Effector memory CD8-positive, alpha-beta T cell (primary cell): ENCODE results near the gene VPS37D.

Source experiments
- ATAC-seq: fragments of 150-1000 bp; cut with Tn5 transposase; replicated peaks from 2 replicates; pipeline ENCODE4 v1.10.0; 2021; ENCODE audit warnings: mild to moderate bottlenecking, moderate library complexity
- DNase-seq, 3 experiments: peaks; one replicate each; pipeline ENCODE4 v3.0.0; 2021
- H3K27ac Mint-ChIP-seq, 2 donors: one replicate each; pipeline ENCODE4 v1.8.0; 2022; ENCODE audit warnings: mild to moderate bottlenecking in 2 of 2, mixed read lengths in 2 of 2, moderate library complexity in 2 of 2
- H3K27me3 Mint-ChIP-seq, 2 donors: one replicate each; pipeline ENCODE4 v1.8.0; 2022; ENCODE audit warnings: mixed read lengths in 2 of 2
- H3K36me3 Mint-ChIP-seq: one replicate; pipeline ENCODE4 v1.8.0; 2022; ENCODE audit warnings: mild to moderate bottlenecking, moderate library complexity, mixed read lengths; ENCODE audit not compliant: insufficient read depth
- H3K4me1 Mint-ChIP-seq, 2 donors: one replicate each; pipeline ENCODE4 v1.8.0; 2022; ENCODE audit warnings: low read depth in 2 of 2, mixed read lengths in 2 of 2
- H3K4me3 Mint-ChIP-seq, 2 donors: one replicate each; pipeline ENCODE4 v1.8.0; 2022; ENCODE audit warnings: mild to moderate bottlenecking in 2 of 2, mixed read lengths in 2 of 2, moderate library complexity in 2 of 2
- H3K9me3 Mint-ChIP-seq, 2 donors: one replicate each; pipeline ENCODE4 v1.8.0; 2022; ENCODE audit warnings: mixed read lengths in 2 of 2

Gene VPS37D

GRCh38 chr7:73700069-73700423 lies 32.4 kb downstream of the VPS37D start:
- Mint-ChIP-seq H3K36me3 (peaks cover 81% of the 10 kb centered on the region), H3K27me3 (no peaks in the 10 kb centered on the region), H3K4me1 (peaks cover 4 to 5% of the 10 kb centered on the region in 2 donors), H3K27ac (peak overlapping the region in 1 of 2 donors; percentile 80), H3K4me3 (no peak overlapping the region), H3K9me3 (no peaks in the 10 kb centered on the region)
- ATAC-seq (no peak), DNase-seq (no peak)

GRCh38 chr7:73700581-73701134 lies 33.0 kb downstream of the VPS37D start:
- peak overlapping the region in 1 of 2 donors; percentile 80 for H3K27ac Mint-ChIP-seq
- no peaks in the 10 kb centered on the region for H3K9me3 Mint-ChIP-seq
- no peaks in the 10 kb centered on the region for H3K27me3 Mint-ChIP-seq
- H3K4me3 Mint-ChIP-seq = no peak overlapping the region
- peaks cover 2 to 5% of the 10 kb centered on the region in 2 donors for H3K4me1 Mint-ChIP-seq
- ATAC-seq = no peak
- no peak for DNase-seq
- peaks cover 80% of the 10 kb centered on the region for H3K36me3 Mint-ChIP-seq

DNA sequence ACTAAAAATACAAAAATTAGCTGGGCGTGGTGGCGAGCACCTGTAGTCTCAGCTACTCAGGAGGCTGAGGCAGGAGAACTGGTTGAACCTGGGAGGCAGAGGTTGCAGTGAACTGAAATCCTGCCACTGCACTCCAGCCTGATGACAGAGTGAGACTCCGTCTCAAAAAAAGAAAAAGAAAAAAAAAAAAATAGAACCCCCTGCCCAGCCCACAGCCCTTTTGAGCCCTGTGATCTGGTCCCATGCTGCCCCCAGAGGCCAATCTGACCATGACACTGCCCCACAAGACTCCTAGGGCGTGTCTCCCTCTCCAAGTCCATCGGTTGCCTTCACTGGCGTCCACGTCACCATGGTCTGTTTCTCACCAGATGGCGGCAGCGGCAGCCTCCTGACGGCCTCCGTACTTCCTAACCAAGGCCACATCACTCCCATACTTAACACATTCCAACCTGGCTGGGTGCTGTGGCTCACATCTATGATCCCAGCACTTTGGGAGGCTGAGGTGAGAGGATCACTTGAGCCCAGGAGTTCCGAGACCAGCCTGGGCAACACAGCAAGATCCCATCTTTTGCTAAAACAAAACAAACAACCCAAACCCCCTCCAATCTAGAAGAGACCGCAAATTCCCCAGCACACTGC lies 33.8 kb downstream of the VPS37D start:
- Mint-ChIP-seq H3K4me1 (peaks cover 0 to 5% of the 10 kb centered on the region in 2 donors), H3K9me3 (no peaks in the 10 kb centered on the region), H3K4me3 (no peak overlapping the region), H3K27me3 (no peaks in the 10 kb centered on the region), H3K36me3 (peaks cover 85% of the 10 kb centered on the region), H3K27ac (peak overlapping the region; percentile 19 to 82)
- DNase-seq (no peak), ATAC-seq (peak; percentile 57)

GRCh38 chr7:73702226-73702625 lies 34.6 kb downstream of the VPS37D start:
- peaks cover 0 to 6% of the 10 kb centered on the region in 2 donors for H3K4me1 Mint-ChIP-seq
- H3K4me3 Mint-ChIP-seq = no peak overlapping the region
- no peak for ATAC-seq
- peaks cover 82% of the 10 kb centered on the region for H3K36me3 Mint-ChIP-seq
- H3K27ac Mint-ChIP-seq = peak overlapping the region; percentile 19 to 77
- no peaks in the 10 kb centered on the region for H3K9me3 Mint-ChIP-seq
- no peaks in the 10 kb centered on the region for H3K27me3 Mint-ChIP-seq
- no peak for DNase-seq

- Mint-ChIP-seq H3K4me3 (no peak overlapping the region), H3K4me1 (peaks cover 0 to 6% of the 10 kb centered on the region in 2 donors), H3K9me3 (no peaks in the 10 kb centered on the region), H3K27me3 (no peaks in the 10 kb centered on the region), H3K36me3 (peaks cover 79% of the 10 kb centered on the region), H3K27ac (peak overlapping the region in 1 of 2 donors; percentile 77)
- DNase-seq (no peak), ATAC-seq (no peak)
These were observed 35.0 kb downstream of the VPS37D start for GRCh38 chr7:73702665-73703064.

- DNase-seq (no peak), ATAC-seq (no peak)
- Mint-ChIP-seq H3K27ac (peak overlapping the region in 1 of 2 donors; percentile 77), H3K9me3 (no peaks in the 10 kb centered on the region), H3K4me3 (no peak overlapping the region), H3K4me1 (peaks cover 0 to 6% of the 10 kb centered on the region in 2 donors), H3K27me3 (no peaks in the 10 kb centered on the region), H3K36me3 (peaks cover 74% of the 10 kb centered on the region)
These were observed 35.6 kb downstream of the VPS37D start for GRCh38 chr7:73703225-73703624.

GRCh38 chr7:73703757-73704639 lies 36.4 kb downstream of the VPS37D start:
- Mint-ChIP-seq H3K4me3 (no peak overlapping the region), H3K9me3 (no peaks in the 10 kb centered on the region), H3K4me1 (peaks cover 0 to 6% of the 10 kb centered on the region in 2 donors), H3K36me3 (peaks cover 67% of the 10 kb centered on the region), H3K27me3 (no peaks in the 10 kb centered on the region), H3K27ac (peak overlapping the region in 1 of 2 donors; percentile 77)
- DNase-seq (no peak), ATAC-seq (peak; percentile 24)

GRCh38 chr7:73704640-73705550 lies 37.3 kb downstream of the VPS37D start:
- no peaks in the 10 kb centered on the region for H3K9me3 Mint-ChIP-seq
- no peak overlapping the region for H3K27ac Mint-ChIP-seq
- peaks cover 62% of the 10 kb centered on the region for H3K36me3 Mint-ChIP-seq
- no peak overlapping the region for H3K4me3 Mint-ChIP-seq
- peaks cover 0 to 6% of the 10 kb centered on the region in 2 donors for H3K4me1 Mint-ChIP-seq
- ATAC-seq (no peak), DNase-seq (no peak)
- no peaks in the 10 kb centered on the region for H3K27me3 Mint-ChIP-seq

- DNase-seq (no peak), ATAC-seq (no peak)
- no peak overlapping the region for H3K27ac Mint-ChIP-seq
- H3K36me3 Mint-ChIP-seq = peaks cover 55% of the 10 kb centered on the region
- peaks cover 0 to 6% of the 10 kb centered on the region in 2 donors for H3K4me1 Mint-ChIP-seq
- H3K27me3 Mint-ChIP-seq = no peaks in the 10 kb centered on the region
- no peak overlapping the region for H3K4me3 Mint-ChIP-seq
- H3K9me3 Mint-ChIP-seq = no peaks in the 10 kb centered on the region
These were observed 37.9 kb downstream of the VPS37D start for GRCh38 chr7:73705551-73705920.

GRCh38 chr7:73706126-73707044 lies 38.8 kb downstream of the VPS37D start:
- H3K4me3 Mint-ChIP-seq = no peak overlapping the region
- no peaks in the 10 kb centered on the region for H3K27me3 Mint-ChIP-seq
- H3K36me3 Mint-ChIP-seq = peaks cover 48% of the 10 kb centered on the region
- no peaks in the 10 kb centered on the region for H3K9me3 Mint-ChIP-seq
- H3K27ac Mint-ChIP-seq = peak overlapping the region in 1 of 2 donors; percentile 76
- DNase-seq = no peak
- ATAC-seq = no peak
- peaks cover 0 to 6% of the 10 kb centered on the region in 2 donors for H3K4me1 Mint-ChIP-seq

DNA sequence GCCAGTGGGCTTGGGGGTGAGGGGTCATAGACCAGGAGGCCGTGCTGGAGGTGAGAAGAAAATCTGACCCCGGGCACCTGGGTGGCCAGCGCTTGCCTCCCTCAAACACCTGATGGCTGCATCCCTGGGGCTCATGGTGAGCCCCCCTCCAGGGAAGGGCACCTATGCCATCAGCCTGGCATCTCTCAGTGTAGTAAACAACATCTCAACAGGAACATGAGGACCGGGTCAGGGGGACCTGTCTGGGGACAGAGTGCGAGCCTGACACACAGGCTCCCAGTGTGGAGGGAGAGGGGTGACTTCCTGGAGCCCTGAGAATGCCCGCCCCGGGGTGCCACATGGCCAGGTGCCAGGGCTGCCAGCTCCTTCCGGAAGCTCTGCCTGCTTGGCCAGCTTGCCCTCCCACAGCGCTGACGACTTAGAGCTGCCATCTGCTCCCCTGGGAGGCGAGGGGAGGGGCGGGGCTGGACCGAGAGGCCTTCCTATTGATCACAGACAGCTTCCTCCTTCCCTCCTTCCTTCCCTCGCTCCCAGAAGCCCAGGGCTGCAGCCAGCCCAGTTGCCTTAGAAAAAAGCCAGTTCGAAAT lies 39.5 kb downstream of the VPS37D start:
- Mint-ChIP-seq H3K9me3 (no peaks in the 10 kb centered on the region), H3K4me3 (no peak overlapping the region), H3K27me3 (no peaks in the 10 kb centered on the region), H3K4me1 (peaks cover 4% of the 10 kb centered on the region in 2 donors), H3K36me3 (peaks cover 45% of the 10 kb centered on the region), H3K27ac (no peak overlapping the region)
- peak; percentile 14 for ATAC-seq
- no peak for DNase-seq

DNA sequence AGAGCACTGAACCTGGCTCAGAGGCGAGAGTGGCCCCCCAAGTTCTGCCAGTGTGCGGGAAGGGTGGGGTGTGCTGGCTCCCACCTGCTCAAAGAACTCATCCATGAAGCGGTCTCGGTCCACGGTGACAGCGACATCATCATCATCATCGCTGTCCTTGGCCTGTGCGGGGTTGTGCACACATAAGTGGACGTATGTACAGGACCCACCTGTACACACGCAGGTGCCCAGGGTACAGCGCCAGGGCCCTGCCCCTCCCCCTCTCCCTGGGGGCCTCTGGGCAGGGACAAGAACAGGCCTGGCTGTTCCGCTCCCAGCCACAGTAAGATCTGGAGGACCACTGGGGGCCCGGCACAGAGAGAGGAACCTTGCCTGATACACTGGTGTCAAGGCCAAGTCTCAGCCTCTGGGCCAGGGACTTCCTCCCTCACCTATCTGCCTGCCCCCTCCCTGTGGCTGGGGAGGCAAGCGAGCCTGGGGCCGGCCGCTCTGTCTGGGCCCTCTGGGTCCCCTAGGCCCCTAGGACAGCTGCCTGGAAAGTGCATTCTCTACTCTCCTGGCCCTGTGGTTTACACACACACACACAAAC lies 41.4 kb downstream of the VPS37D start:
- H3K27me3 Mint-ChIP-seq = no peaks in the 10 kb centered on the region
- peaks cover 4 to 14% of the 10 kb centered on the region in 2 donors for H3K4me1 Mint-ChIP-seq
- H3K36me3 Mint-ChIP-seq = peaks cover 28% of the 10 kb centered on the region
- ATAC-seq (no peak), DNase-seq (no peak)
- H3K27ac Mint-ChIP-seq = peak overlapping the region in 1 of 2 donors; percentile 66
- no peaks in the 10 kb centered on the region for H3K9me3 Mint-ChIP-seq
- H3K4me3 Mint-ChIP-seq = no peak overlapping the region
